Left ventricle myocardium inferior (tissue), 1 donor: ENCODE results near the gene ARFIP2. TPM values are rescaled to one million over a fixed set of nuclear protein-coding genes. Genes with fewer than 3 reads are reported as not detected.

Experiments
- DNase-seq: peaks from one replicate; pipeline ENCODE4 v3.0.0-alpha.2; 2020
- H3K27ac ChIP-seq: fragments of 200-600 bp; replicated peaks from 2 replicates; pipeline ENCODE4 v1.8.0; 2021
- H3K27me3 ChIP-seq: fragments of 200-600 bp; 2 replicates; pipeline ENCODE4 v1.8.0; 2021; ENCODE audit warnings: low read depth
- H3K36me3 ChIP-seq: fragments of 200-600 bp; 2 replicates; pipeline ENCODE4 v1.8.0; 2021
- H3K4me1 ChIP-seq: fragments of 200-600 bp; 2 replicates; pipeline ENCODE4 v1.8.0; 2021
- H3K4me3 ChIP-seq: fragments of 200-600 bp; 2 replicates; pipeline ENCODE4 v1.8.0; 2021; ENCODE audit warnings: mild to moderate bottlenecking, moderate library complexity
- H3K9me3 ChIP-seq: fragments of 200-600 bp; replicated peaks from 2 replicates; pipeline ENCODE4 v1.8.0; 2021
- CTCF ChIP-seq: fragments of 200-600 bp; IDR thresholded peaks from 2 replicates; pipeline ENCODE4 v1.8.0; 2021; ENCODE audit warnings: antibody characterized with exemption, mild to moderate bottlenecking, borderline replicate concordance
- intact Hi-C: fragments of 100-400 bp; cut with micrococcal nuclease; formaldehyde crosslinking; loops from one replicate; pipeline ENCODE4 v1.11.0; 2022
- total RNA-seq: library from RNA; stranded (reverse); fragmentation: NEBNext Ultra II Directional; extraction: Animal tissue kit (Norgen Biotek cat#: 25700); gene quantifications from one replicate; pipeline ENCODE4 v1.2.1, GENCODE V29; 2021
- donor health status: DM: no; HTN: yes; CAD: no; lungs with severe emphysema.

The ARFIP2 gene
- total RNA-seq, 1 donor from 2014 or later: 16.1 TPM

DNA sequence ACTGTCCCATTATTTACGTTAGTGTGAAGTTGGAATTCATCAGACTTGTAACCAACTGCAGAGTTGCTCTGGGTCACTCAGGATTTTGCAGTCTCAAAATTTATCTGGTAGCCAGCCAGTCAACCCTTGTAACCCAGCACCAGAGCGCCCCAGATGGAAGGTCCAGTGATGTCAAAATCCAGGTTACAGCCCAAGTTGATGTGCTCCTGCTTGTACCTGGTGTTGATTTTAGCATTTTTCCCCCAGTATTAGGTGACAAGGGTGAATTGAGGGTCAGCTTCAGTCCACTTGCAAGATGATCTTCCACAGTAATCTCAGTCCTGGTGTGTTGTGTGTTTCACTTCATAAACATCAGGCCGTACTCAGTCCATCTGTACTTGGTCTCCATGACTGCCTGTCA lies 7.7 kb upstream of the ARFIP2 start:
- intact Hi-C loops: no loop called here
- no peaks in the 10 kb centered on the region for H3K27me3 ChIP-seq
- no peaks in the 10 kb centered on the region for H3K4me1 ChIP-seq
- no peak overlapping the region for H3K4me3 ChIP-seq
- DNase-seq: no peak
- no peaks in the 10 kb centered on the region for H3K9me3 ChIP-seq
- no peak for TF ChIP-seq CTCF
- peaks cover 67% of the 10 kb centered on the region for H3K36me3 ChIP-seq
- H3K27ac ChIP-seq: no peak overlapping the region

DNA sequence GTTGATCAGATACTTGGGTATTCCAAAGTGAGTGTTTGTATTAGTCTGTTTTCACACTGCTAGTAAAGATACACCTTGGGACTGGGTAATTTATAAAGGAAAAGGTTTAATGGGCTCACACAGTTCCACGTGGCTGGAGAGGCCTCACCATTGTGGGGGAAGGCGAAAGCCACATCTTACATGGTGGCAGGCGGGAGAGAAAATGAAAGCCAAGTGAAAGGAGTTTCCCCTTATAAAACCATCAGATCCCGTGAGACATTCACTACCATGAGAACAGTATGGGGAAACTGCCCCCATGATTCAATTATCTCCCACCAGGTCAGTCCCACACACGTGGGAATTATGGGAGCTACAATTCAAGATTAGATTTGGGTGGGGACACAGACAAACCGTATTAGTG lies 7.2 kb upstream of the ARFIP2 start:
- H3K4me1 ChIP-seq: peaks cover under 1% of the 10 kb centered on the region
- no peaks in the 10 kb centered on the region for H3K27me3 ChIP-seq
- peaks cover 68% of the 10 kb centered on the region for H3K36me3 ChIP-seq
- intact Hi-C loops: no loop called here
- TF ChIP-seq CTCF: no peak
- H3K9me3 ChIP-seq: no peaks in the 10 kb centered on the region
- DNase-seq: no peak
- no peak overlapping the region for H3K27ac ChIP-seq
- no peak overlapping the region for H3K4me3 ChIP-seq

- Histone ChIP-seq H3K9me3 (no peaks in the 10 kb centered on the region), H3K27ac (no peak overlapping the region), H3K27me3 (no peaks in the 10 kb centered on the region), H3K36me3 (peaks cover 70% of the 10 kb centered on the region), H3K4me3 (no peak overlapping the region), H3K4me1 (peaks cover 15% of the 10 kb centered on the region)
- no peak for TF ChIP-seq CTCF
- intact Hi-C loops: no loop called here
- no peak for DNase-seq
Observed at GRCh38 chr11:6486938-6487337, 5.8 kb upstream of the ARFIP2 start.

DNA sequence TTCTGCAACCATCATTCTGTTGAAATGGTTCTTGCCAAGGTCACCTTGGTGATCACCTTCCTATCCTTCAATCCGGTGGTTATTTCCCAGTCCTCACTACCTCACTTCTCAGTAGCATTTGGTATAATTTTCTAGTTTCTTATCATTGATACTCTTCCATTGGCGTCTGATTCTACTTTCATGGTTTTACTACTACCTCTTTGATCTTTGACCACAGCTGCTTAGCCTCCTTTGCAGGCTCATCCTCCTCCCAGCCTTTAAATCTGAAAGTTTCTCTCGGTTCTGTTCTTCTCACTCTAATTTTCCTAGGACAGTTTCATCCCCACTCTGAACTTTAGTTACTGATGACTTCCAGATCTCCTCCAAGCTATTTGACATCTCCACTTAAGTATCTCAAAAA lies 5.1 kb upstream of the ARFIP2 start:
- H3K27me3 ChIP-seq: no peaks in the 10 kb centered on the region
- intact Hi-C loops: no loop called here
- H3K4me3 ChIP-seq: no peak overlapping the region
- DNase-seq: no peak
- H3K9me3 ChIP-seq: no peaks in the 10 kb centered on the region
- no peak for TF ChIP-seq CTCF
- H3K36me3 ChIP-seq: peaks cover 64% of the 10 kb centered on the region
- no peak overlapping the region for H3K27ac ChIP-seq
- peaks cover 21% of the 10 kb centered on the region for H3K4me1 ChIP-seq

GRCh38 chr11:6485661-6486060 lies 4.5 kb upstream of the ARFIP2 start:
- intact Hi-C loops: no loop called here
- Histone ChIP-seq H3K27ac (no peak overlapping the region), H3K36me3 (peaks cover 59% of the 10 kb centered on the region), H3K9me3 (no peaks in the 10 kb centered on the region), H3K27me3 (no peaks in the 10 kb centered on the region), H3K4me3 (no peak overlapping the region), H3K4me1 (peaks cover 25% of the 10 kb centered on the region)
- TF ChIP-seq CTCF: no peak
- DNase-seq: no peak

GRCh38 chr11:6483015-6483414 lies 1.9 kb upstream of the ARFIP2 start:
- Histone ChIP-seq H3K4me1 (peaks cover 38% of the 10 kb centered on the region), H3K9me3 (no peaks in the 10 kb centered on the region), H3K36me3 (peaks cover 65% of the 10 kb centered on the region), H3K4me3 (no peak overlapping the region), H3K27ac (no peak overlapping the region), H3K27me3 (no peaks in the 10 kb centered on the region)
- no peak for DNase-seq
- no peak for TF ChIP-seq CTCF
- intact Hi-C loops: no loop called here
